H1 (cell line): ENCODE data around the gene SLC45A1. TPM values are rescaled to one million over a fixed set of nuclear protein-coding genes. Genes with fewer than 3 reads are reported as not detected.

ENCODE experiments used
- CTCF ChIA-PET: fragments of 300-600 bp; sonication (Branson Sonifier 250); formaldehyde crosslinking; loops from one replicate; lab custom pipeline; 2021; ENCODE audit not compliant: partially characterized antibody; lab: Charles Lee
- POLR2A ChIA-PET: fragments of 300-600 bp; sonication (Branson Sonifier 250); formaldehyde crosslinking; loops from one replicate; lab custom pipeline; 2021; ENCODE audit warnings: inconsistent platforms; ENCODE audit not compliant: partially characterized antibody; lab: Charles Lee
- DNase-seq, 2 experiments: peaks; one replicate each; pipeline versions ENCODE4 v3.0.0 to v3.0.0-alpha.2; 2010 to 2022; ENCODE audit warnings: low spot score in 2 of 2, low read depth in 1 of 2, mixed read lengths in 1 of 2
- FAIRE-seq: peaks from 2 replicates; lab custom pipeline; 2011; peaks lifted over from hg19 to GRCh38; lab: Jason Lieb, UNC
- H2AFZ ChIP-seq: 2 replicates; pipeline ENCODE4 v1.8.1; 2012; ENCODE audit warnings: low read length, inconsistent platforms
- H2AK5ac ChIP-seq: 2 replicates; pipeline ENCODE4 v1.6.1; 2013; ENCODE audit warnings: low read depth, low read length
- H2BK120ac ChIP-seq: replicated peaks from 2 replicates; pipeline ENCODE3; 2013; ENCODE audit warnings: low read depth, low read length, inconsistent platforms
- H2BK12ac ChIP-seq: 2 replicates; pipeline ENCODE4 v1.6.1; 2013; ENCODE audit warnings: low read depth, low read length
- H2BK15ac ChIP-seq: 2 replicates; pipeline ENCODE4 v1.6.1; 2013; ENCODE audit warnings: low read length
- H2BK20ac ChIP-seq: 2 replicates; pipeline ENCODE4 v1.6.1; 2013; ENCODE audit warnings: low read length
- H2BK5ac ChIP-seq: 2 replicates; pipeline ENCODE4 v1.6.1; 2013; ENCODE audit warnings: low read depth, low read length
- H3K14ac ChIP-seq: 2 replicates; pipeline ENCODE4 v1.6.1; 2013; ENCODE audit warnings: inconsistent platforms; ENCODE audit not compliant: insufficient read length
- H3K18ac ChIP-seq: 2 replicates; pipeline ENCODE4 v1.6.1; 2013; ENCODE audit warnings: low read length; ENCODE audit errors: extremely low read depth
- H3K23ac ChIP-seq: 2 replicates; pipeline ENCODE4 v1.6.1; 2013; ENCODE audit warnings: inconsistent platforms; ENCODE audit not compliant: insufficient read length
- H3K23me2 ChIP-seq: 2 replicates; pipeline ENCODE4 v1.6.1; 2013; ENCODE audit warnings: low read depth, low read length
- H3K27ac ChIP-seq: 2 replicates; pipeline ENCODE4 v1.6.1; 2011; ENCODE audit warnings: low read depth, low read length, inconsistent platforms
- H3K27me3 ChIP-seq, 4 experiments: replicated peaks in 1 of 4; 1 replicate in 1 of 4; 2 replicates in 3 of 4; pipeline versions ENCODE4 v1.6.1 to v1.8.1; 2011 to 2013; ENCODE audit warnings: low read length in 3 of 4, mild to moderate bottlenecking in 3 of 4, inconsistent platforms in 2 of 4, mixed read lengths in 2 of 4, moderate library complexity in 1 of 4; ENCODE audit not compliant: control insufficient read depth in 3 of 4, insufficient read depth in 3 of 4; ENCODE audit errors: extremely low read depth in 1 of 4
- H3K36me3 ChIP-seq, 4 experiments: 2 replicates each; pipeline versions ENCODE4 v1.6.1 to v1.8.1; 2011 to 2013; ENCODE audit warnings: mild to moderate bottlenecking in 4 of 4, low read length in 3 of 4, moderate library complexity in 2 of 4, control low read depth in 1 of 4, inconsistent platforms in 1 of 4; ENCODE audit not compliant: insufficient read depth in 4 of 4, control insufficient read depth in 2 of 4
- H3K4ac ChIP-seq: replicated peaks from 2 replicates; pipeline ENCODE3; 2013; ENCODE audit warnings: low read length, low read depth, mixed read lengths, inconsistent platforms; ENCODE audit not compliant: insufficient read length
- H3K4me1 ChIP-seq, 4 experiments: replicated peaks in 1 of 4; 1 replicate in 1 of 4; 2 replicates in 3 of 4; pipeline versions ENCODE4 v1.6.1 to v1.8.1; 2011 to 2013; ENCODE audit warnings: low read length in 3 of 4, inconsistent platforms in 2 of 4, mixed read lengths in 1 of 4; ENCODE audit not compliant: insufficient read depth in 4 of 4, control insufficient read depth in 3 of 4
- H3K4me2 ChIP-seq, 2 experiments: 2 replicates each; pipeline versions ENCODE4 v1.6.1 to v1.8.1; 2011 to 2013; ENCODE audit warnings: low read depth in 2 of 2, low read length in 2 of 2, control low read depth in 1 of 2, inconsistent platforms in 1 of 2, mild to moderate bottlenecking in 1 of 2; ENCODE audit not compliant: insufficient read depth in 1 of 2
- H3K4me3 ChIP-seq, 4 experiments: fragments of 200-600, 300-600 bp in 1 of 4; sonication (generic), shearing (Covaris generic), sonication (Bioruptor Twin) in 1 of 4; 2 replicates each; pipeline versions ENCODE4 v1.5.1 to v1.8.1; 2011 to 2016; ENCODE audit warnings: low read length in 4 of 4, low read depth in 3 of 4, control low read depth in 2 of 4, inconsistent platforms in 2 of 4, mild to moderate bottlenecking in 2 of 4, mixed read lengths in 1 of 4, moderate library complexity in 1 of 4; ENCODE audit not compliant: insufficient read depth in 2 of 4; ENCODE audit errors: extremely low read depth in 1 of 4
- H3K56ac ChIP-seq: replicated peaks from 2 replicates; pipeline ENCODE3; 2013; ENCODE audit warnings: low read depth, mild to moderate bottlenecking, mixed read lengths, low read length, inconsistent platforms; ENCODE audit not compliant: insufficient read length
- H3K79me1 ChIP-seq: 2 replicates; pipeline ENCODE4 v1.6.1; 2013; ENCODE audit warnings: low read depth, low read length, control low read depth
- H3K79me2 ChIP-seq, 2 experiments: 2 replicates each; pipeline versions ENCODE4 v1.6.1 to v1.8.1; 2012 to 2013; ENCODE audit warnings: low read length in 2 of 2, mild to moderate bottlenecking in 2 of 2, inconsistent platforms in 1 of 2; ENCODE audit not compliant: insufficient read depth in 2 of 2, control insufficient read depth in 1 of 2
- H3K9ac ChIP-seq, 4 experiments: replicated peaks in 1 of 4; 1 replicate in 1 of 4; 2 replicates in 3 of 4; pipeline versions ENCODE4 v1.6.1 to v1.8.1; 2011 to 2013; ENCODE audit warnings: low read depth in 3 of 4, low read length in 3 of 4, control low read depth in 2 of 4, mild to moderate bottlenecking in 2 of 4, moderate library complexity in 2 of 4, inconsistent platforms in 1 of 4; ENCODE audit errors: extremely low read depth in 1 of 4
- H3K9me3 ChIP-seq, 2 experiments: 2 replicates each; pipeline versions ENCODE4 v1.6.1 to v1.8.1; 2012 to 2013; ENCODE audit warnings: mild to moderate bottlenecking in 2 of 2, moderate library complexity in 2 of 2, control low read depth in 1 of 2, inconsistent platforms in 1 of 2, low read depth in 1 of 2, low read length in 1 of 2, mixed read lengths in 1 of 2; ENCODE audit not compliant: insufficient read depth in 2 of 2
- H4K20me1 ChIP-seq, 2 experiments: replicated peaks in 1 of 2; 2 replicates each; pipeline versions ENCODE3 to v1.8.1; 2011 to 2013; ENCODE audit warnings: inconsistent platforms in 2 of 2, low read length in 2 of 2, mild to moderate bottlenecking in 1 of 2; ENCODE audit not compliant: insufficient read depth in 2 of 2, control insufficient read depth in 1 of 2
- H4K5ac ChIP-seq: 2 replicates; pipeline ENCODE4 v1.6.1; 2013; ENCODE audit warnings: low read length, low read depth, mixed read lengths, inconsistent platforms; ENCODE audit not compliant: insufficient read length
- H4K8ac ChIP-seq: 2 replicates; pipeline ENCODE4 v1.8.0; 2013; ENCODE audit warnings: mild to moderate bottlenecking, moderate library complexity, low read length, inconsistent platforms; ENCODE audit not compliant: insufficient read depth; ENCODE audit errors: extremely low read depth
- H4K91ac ChIP-seq: replicated peaks from 2 replicates; pipeline ENCODE3; 2013; ENCODE audit warnings: low read length, mixed read lengths, inconsistent platforms; ENCODE audit not compliant: insufficient read length
- ASH2L ChIP-seq: fragments of 200-600, 300-600 bp; sonication (generic); IDR thresholded peaks from one replicate; pipeline ENCODE4 v1.7.1; 2017; ENCODE audit warnings: low read length
- CBX5 ChIP-seq: fragments of 300-800, 300-1000 bp; sonication (generic); IDR thresholded peaks from 2 replicates; pipeline ENCODE4 v1.7.1; 2016; ENCODE audit warnings: antibody characterized with exemption, low read length, low read depth
- CBX8 ChIP-seq: fragments of 300-800, 300-1000 bp; sonication (generic); IDR thresholded peaks from 2 replicates; pipeline ENCODE4 v1.7.1; 2016; ENCODE audit warnings: low read depth, low read length, borderline replicate concordance
- CEBPB ChIP-seq: IDR thresholded peaks from 2 replicates; pipeline ENCODE4 v1.6.1; 2012; ENCODE audit warnings: low read depth, low read length
- CREB1 ChIP-seq: IDR thresholded peaks from 2 replicates; pipeline ENCODE4 v1.6.1; 2012; ENCODE audit warnings: inconsistent platforms
- JUN ChIP-seq: IDR thresholded peaks from 2 replicates; pipeline ENCODE4 v1.6.1; 2011; ENCODE audit warnings: low read depth, mild to moderate bottlenecking, improper control_type of control experiment, low read length
- RAD21 ChIP-seq, 2 experiments: IDR thresholded peaks in 1 of 2; conservative IDR thresholded peaks in 1 of 2; 2 replicates each; pipeline ENCODE4 v1.6.1; 2011; ENCODE audit warnings: low read depth in 2 of 2, low read length in 2 of 2, improper control_type of control experiment in 1 of 2, inconsistent platforms in 1 of 2, mild to moderate bottlenecking in 1 of 2, moderate library complexity in 1 of 2
- RXRA ChIP-seq: IDR thresholded peaks from 2 replicates; pipeline ENCODE4 v1.6.1; 2011; ENCODE audit warnings: low read depth, mild to moderate bottlenecking, low read length, moderate library complexity; ENCODE audit not compliant: insufficient read depth
- SP4 ChIP-seq: IDR thresholded peaks from 2 replicates; pipeline ENCODE4 v1.6.1; 2012; ENCODE audit warnings: low read length, inconsistent platforms
- SUZ12 ChIP-seq: fragments of 200-600 bp; sonication (generic); IDR thresholded peaks from 2 replicates; pipeline ENCODE4 v1.6.1; 2012; ENCODE audit warnings: mild to moderate bottlenecking, inconsistent platforms, low read length, moderate library complexity, mixed read lengths
- TBP ChIP-seq: IDR thresholded peaks from 2 replicates; pipeline ENCODE4 v1.6.1; 2011; ENCODE audit warnings: low read depth, low read length, improper control_type of control experiment
- WGBS, 2 experiments: shearing (Covaris generic) in 1 of 2; methylation state at CpG; one replicate each; pipeline versions ENCODE4 v1.1.6 to v1.1.7; 2013 to 2015; ENCODE audit warnings: low lambda C conversion rate in 2 of 2, mixed read lengths in 2 of 2, inconsistent platforms in 1 of 2, low coverage in 1 of 2, missing lambda C conversion rate in 1 of 2; ENCODE audit not compliant: insufficient replicate concordance in 2 of 2, insufficient coverage in 1 of 2, insufficient read length in 1 of 2; ENCODE audit errors: extremely low coverage in 1 of 2, missing lambda C conversion rate in 1 of 2; 5-methylcytosine and 5-hydroxymethylcytosine counted together
- polyA plus RNA-seq, 7 experiments: library from polyadenylated mRNA; depleted of rRNA in 3 of 7; stranded (reverse) in 5 of 7; unstranded in 2 of 7; fragments of >200 nt in 5 of 7; fragments of 200-250 nt in 2 of 7; gene quantifications; 1 replicate in 5 of 7; 2 replicates in 1 of 7; 4 replicates in 1 of 7; pipeline versions ENCODE4 v1.2.1 to v1.2.3, GENCODE V29; 2011 to 2013; ENCODE audit warnings: missing spikeins in 2 of 7, mixed read lengths in 2 of 7
- total RNA-seq: library from RNA; stranded (reverse); fragmentation: NEBNext Ultra II Directional; extraction: Animal tissue kit (Norgen Biotek cat#: 25700); gene quantifications from 2 replicates; pipeline ENCODE4 v1.2.1, GENCODE V29; 2021

The SLC45A1 gene
- total and polyA plus RNA-seq, 2 of the 8 experiments (the other 6 are each of a cell fraction or from before 2014, with no cell fraction given) = 1.0 to 1.7 TPM

DNA sequence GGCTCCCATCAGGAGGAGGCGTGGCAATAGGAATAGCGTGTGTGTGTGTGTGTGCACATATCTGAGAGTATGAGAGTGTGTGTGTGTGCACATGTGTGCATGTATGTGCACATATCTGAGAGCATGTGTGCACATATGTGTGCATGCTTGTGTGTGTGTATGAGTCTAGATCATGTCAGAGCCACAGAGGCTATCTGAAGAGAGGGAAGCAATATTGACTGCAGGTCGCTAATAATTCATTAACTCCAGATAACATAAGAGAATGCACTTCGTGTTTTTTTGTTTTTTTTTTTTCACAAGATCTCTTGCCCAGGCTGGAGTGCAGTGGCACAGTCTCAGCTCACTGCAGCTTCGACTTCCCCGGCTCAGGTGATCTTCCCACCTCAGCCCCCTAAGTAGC lies 4.7 kb upstream of the SLC45A1 start:
- POLR2A ChIA-PET = interaction anchor here (1.3 to 1.8 kb wide), 3 partner anchors 283 to 298 kb away, joined by 4 to 12 read pairs (median 5); partner anchors contain the start of gene ERRFI1

More for the DNA sequence above, 4.7 kb upstream of the SLC45A1 start:
- TF ChIP-seq SP4 (no peak), CBX8 (no peak), JUN (no peak), CEBPB (no peak), RAD21 (IDR thresholded peaks at IDR 0.05 in 1 of 2, conservative IDR thresholded peaks at IDR 0.05 in 1 of 2; ENCODE audit: low read depth in 2 of 2, low read length in 2 of 2) (no peak), RXRA (no peak), CBX5 (no peak), SUZ12 (no peak), TBP (no peak), CREB1 (no peak), ASH2L (no peak)
- H3K23me2 ChIP-seq = peaks cover 2% of the 10 kb centered on the region; the same call in 1 of the 2 replicates
- H3K27ac ChIP-seq = no peak overlapping the region
- no peak overlapping the region for H4K5ac ChIP-seq
- 0 out of 2 replicates have a peak overlapping the region, but pooled peaks have one; percentile 19 for H3K18ac ChIP-seq
- no peaks in the 10 kb centered on the region for H3K9me3 ChIP-seq
- H2BK5ac ChIP-seq = peak overlapping the region; percentile 57; the same call in 1 of the 2 replicates
- no peaks in the 10 kb centered on the region for H3K36me3 ChIP-seq
- H4K20me1 ChIP-seq = no peaks in the 10 kb centered on the region
- DNase-seq = no peak
- H3K4me2 ChIP-seq = no peak overlapping the region
- no peak overlapping the region for H3K4me3 ChIP-seq
- CTCF ChIA-PET = interaction anchor here (1.0 to 11.7 kb wide), 20 partner anchors 8 to 335 kb away, joined by 3 to 249 read pairs (median 12); no protein-coding TSS in a partner anchor
- H2BK12ac ChIP-seq = peak overlapping the region; percentile 78; the same call in 1 of the 2 replicates
- peak overlapping the region; percentile 53; the same call in 1 of the 2 replicates for H2BK15ac ChIP-seq
- H3K4me1 ChIP-seq = peaks cover 0 to 13% (median 7%) of the 10 kb centered on the region in 4 experiments; a peak in 6 of 7 replicates
- H3K27me3 ChIP-seq = peaks cover 0 to 19% (median 8%) of the 10 kb centered on the region in 4 experiments; a peak in 6 of 7 replicates
- no peak overlapping the region for H3K23ac ChIP-seq
- no peak for FAIRE-seq
- no peak overlapping the region for H2BK120ac ChIP-seq
- H2AK5ac ChIP-seq = peak overlapping the region; percentile 95; the same call in 1 of the 2 replicates
- H3K56ac ChIP-seq = no peak overlapping the region
- no peak overlapping the region for H2AFZ ChIP-seq
- 86% methylated on average over 6 of the region's 6 CpGs; no CpG with 5 or more reads in 1 of the 2 experiments for WGBS, 2 experiments
- H3K79me2 ChIP-seq = no peaks in the 10 kb centered on the region
- no peaks in the 10 kb centered on the region for H3K79me1 ChIP-seq
- H3K4ac ChIP-seq = no peak overlapping the region
- H3K14ac ChIP-seq = no peak overlapping the region
- no peak overlapping the region for H3K9ac ChIP-seq
- no peak overlapping the region for H4K8ac ChIP-seq
- H2BK20ac ChIP-seq = peak overlapping the region; percentile 19
- peak overlapping the region; percentile 93 for H4K91ac ChIP-seq
